NCI-H1694 treated with DMSO at 0.1 percent for 48 hours (cell line): ENCODE measurements around the gene BEGAIN.

ENCODE experiments used
- DNase-seq: peaks from one replicate; lab custom pipeline; 2025; lab: John Stamatoyannopoulos, UW

Gene BEGAIN

GRCh38 chr14:100601064-100601463, 13.8 kb upstream of the BEGAIN start:
- no peak for DNase-seq

GRCh38 chr14:100599981-100600380, 12.8 kb upstream of the BEGAIN start:
- no peak for DNase-seq

GRCh38 chr14:100594625-100594951, 7.4 kb upstream of the BEGAIN start:
- no peak for DNase-seq

GRCh38 chr14:100593751-100594624, 6.8 kb upstream of the BEGAIN start:
- DNase-seq = no peak

- DNase-seq = peak; percentile 19
These were observed 5.8 kb upstream of the BEGAIN start for GRCh38 chr14:100592972-100593371.

- DNase-seq = no peak
These were observed 5.3 kb upstream of the BEGAIN start for GRCh38 chr14:100592461-100592891.

GRCh38 chr14:100591453-100592371, 4.5 kb upstream of the BEGAIN start:
- no peak for DNase-seq

- DNase-seq = no peak
These were observed 3.7 kb upstream of the BEGAIN start for GRCh38 chr14:100590726-100591452.

- peak; percentile 26 for DNase-seq
These were observed 2.7 kb upstream of the BEGAIN start for GRCh38 chr14:100589760-100590469.

- DNase-seq = peak; percentile 99
These were observed 2.0 kb upstream of the BEGAIN start for GRCh38 chr14:100589071-100589759.

- peak; percentile 92 for DNase-seq
These were observed 1.5 kb upstream of the BEGAIN start for GRCh38 chr14:100588671-100589070.

- DNase-seq = peak; percentile 96
These were observed 670 bp upstream of the BEGAIN start for GRCh38 chr14:100587763-100588411.

- DNase-seq = peak; percentile 48
These were observed 673 bp downstream of the BEGAIN start for GRCh38 chr14:100586403-100587085.

- DNase-seq = no peak
These were observed 1.1 kb downstream of the BEGAIN start for GRCh38 chr14:100586153-100586402.

- DNase-seq = no peak
These were observed 1.6 kb downstream of the BEGAIN start for GRCh38 chr14:100585448-100586152.

- no peak for DNase-seq
These were observed 2.9 kb downstream of the BEGAIN start for GRCh38 chr14:100584056-100585031.

- DNase-seq = no peak
These were observed 4.0 kb downstream of the BEGAIN start for GRCh38 chr14:100583245-100583644.

- no peak for DNase-seq
These were observed 4.6 kb downstream of the BEGAIN start for GRCh38 chr14:100582496-100583165.
